Fibroblast of mammary gland (primary cell): Measurements from ENCODE around the gene SMARCE1.
A peak's percentile ranks its signal among the peaks of the same experiment; 100 is the strongest.

ENCODE experiments used
- DNase-seq: peaks from one replicate; pipeline ENCODE4 v3.0.0-alpha.2; 2010; ENCODE audit warnings: low read depth
- H3K4me3 ChIP-seq: 2 replicates; pipeline ENCODE4 v1.5.1; 2011; ENCODE audit warnings: low read depth, mild to moderate bottlenecking, low read length, moderate library complexity; ENCODE audit not compliant: control insufficient read depth
- CTCF ChIP-seq: conservative IDR thresholded peaks from 2 replicates; pipeline ENCODE4 v1.5.1; 2011; ENCODE audit warnings: low read depth, low read length, inconsistent platforms; ENCODE audit not compliant: control insufficient read depth, insufficient read depth

SMARCE1 gene

GRCh38 chr17:40618754-40619625 lies 28.6 kb downstream of the SMARCE1 start:
- no peak for TF ChIP-seq CTCF
- DNase-seq, result no peak
- no peak overlapping the region for H3K4me3 ChIP-seq

- no peak overlapping the region for H3K4me3 ChIP-seq
- DNase-seq, result no peak
- TF ChIP-seq CTCF, result no peak
Measured at GRCh38 chr17:40617678-40618240, 29.9 kb downstream of the SMARCE1 start.

GRCh38 chr17:40616592-40616991 lies 31.0 kb downstream of the SMARCE1 start:
- no peak for DNase-seq
- no peak overlapping the region for H3K4me3 ChIP-seq
- no peak for TF ChIP-seq CTCF

GRCh38 chr17:40615841-40616476 lies 31.7 kb downstream of the SMARCE1 start:
- H3K4me3 ChIP-seq, result no peak overlapping the region
- DNase-seq, result no peak
- TF ChIP-seq CTCF, result no peak

GRCh38 chr17:40615068-40615840 lies 32.4 kb downstream of the SMARCE1 start:
- peak; percentile 53 for DNase-seq
- TF ChIP-seq CTCF, result peak; percentile 51
- H3K4me3 ChIP-seq, result no peak overlapping the region

GRCh38 chr17:40614431-40615067 lies 33.1 kb downstream of the SMARCE1 start:
- no peak for TF ChIP-seq CTCF
- H3K4me3 ChIP-seq, result no peak overlapping the region
- DNase-seq, result no peak
